T-helper 2 cell treated with Interferon-gamma antibody and Interleukin-4, amounts not matched to agents 100 ng/mL and 5 ng/mL, for 36 hours (primary cell): Measurements from ENCODE around the gene RANBP17. TPM values are rescaled to one million over a fixed set of nuclear protein-coding genes. Genes with fewer than 3 reads are reported as not detected.

Experiments
- intact Hi-C: fragments of 100-400 bp; cut with micrococcal nuclease; formaldehyde crosslinking; loops from one replicate; pipeline ENCODE4 v1.15.1; 2023
- total RNA-seq: library from RNA; stranded (reverse); gene quantifications from 2 replicates; pipeline ENCODE4 v1.2.3, GENCODE V29; 2022

RANBP17 gene
- total RNA-seq, 1 donor from 2014 or later: not detected

DNA sequence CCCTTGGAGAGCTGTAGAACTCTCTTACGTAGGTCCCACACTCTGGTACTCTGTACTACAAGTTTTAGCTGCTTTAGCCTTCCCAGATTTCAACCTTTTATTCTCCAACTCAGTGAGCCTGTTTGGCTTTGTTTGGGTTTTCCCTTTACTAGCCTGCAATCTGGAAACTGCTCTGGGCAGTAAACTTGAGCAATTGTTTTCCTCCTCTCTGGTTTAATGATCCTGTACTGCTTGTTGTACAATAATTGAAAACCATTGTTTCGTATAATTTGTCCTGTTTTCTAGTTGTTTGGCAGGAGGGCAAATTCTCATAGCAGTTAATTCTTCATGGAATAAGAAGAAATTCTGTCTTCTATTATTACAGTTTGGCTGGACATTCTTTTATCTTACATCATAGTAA lies 384.4 kb downstream of the RANBP17 start:
- intact Hi-C loops: no loop called here

DNA sequence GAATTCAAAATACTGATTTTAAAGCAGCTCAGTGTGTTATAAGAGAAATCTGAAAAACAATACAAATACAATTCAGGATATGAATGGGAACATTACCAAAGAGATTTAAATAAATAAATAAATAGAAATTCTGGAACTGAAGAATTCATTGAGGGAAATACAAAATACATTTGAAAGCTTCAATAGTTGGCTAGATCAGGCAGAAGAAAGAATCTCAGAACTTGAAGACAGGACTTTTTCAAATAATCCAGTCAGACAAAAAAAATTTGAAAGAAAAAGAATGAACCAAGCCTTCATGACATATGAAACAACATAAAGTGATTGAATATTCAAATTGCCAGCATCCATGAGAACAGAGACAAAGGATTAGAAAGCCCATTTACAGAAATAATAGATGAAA lies 387.6 kb downstream of the RANBP17 start:
- intact Hi-C loops: no loop called here

DNA sequence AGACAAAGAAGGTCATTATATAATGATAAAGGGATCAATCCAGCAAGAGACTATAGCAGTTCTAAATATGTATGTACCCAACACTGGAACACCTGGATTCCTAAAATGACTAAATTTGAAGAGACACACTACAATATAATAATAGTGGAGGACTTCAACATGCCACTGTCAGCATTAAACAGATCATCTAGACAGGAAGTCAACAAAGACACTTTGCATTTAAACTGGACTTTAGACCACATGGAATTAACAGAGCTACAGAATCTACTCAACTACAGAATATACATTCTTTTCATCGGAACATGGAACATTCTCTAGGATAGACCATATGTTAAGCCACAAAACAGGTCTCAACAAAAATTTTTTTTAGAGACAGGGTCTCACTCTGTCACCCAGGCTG lies 388.9 kb downstream of the RANBP17 start:
- intact Hi-C loops: no loop called here

DNA sequence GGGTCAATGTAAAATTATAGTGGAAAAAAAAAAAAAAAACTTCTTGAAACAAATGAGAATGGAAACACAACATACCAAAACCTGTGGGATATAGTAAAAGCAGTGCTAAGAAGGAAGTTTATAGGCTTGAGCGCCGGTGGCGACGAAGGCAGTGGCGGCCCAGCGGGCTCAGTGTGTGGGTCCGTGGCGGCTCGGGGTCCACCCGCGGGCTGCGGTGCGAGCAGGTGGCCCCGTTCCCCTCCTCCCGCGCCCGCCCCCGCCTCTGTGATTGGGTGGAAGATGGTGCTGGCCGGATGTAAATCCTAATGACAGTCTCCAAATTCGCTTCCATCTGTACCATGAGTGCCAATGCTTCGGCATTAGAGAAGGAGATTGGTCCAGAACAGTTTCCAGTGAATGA lies 389.7 kb downstream of the RANBP17 start:
- intact Hi-C loops: no loop called here

DNA sequence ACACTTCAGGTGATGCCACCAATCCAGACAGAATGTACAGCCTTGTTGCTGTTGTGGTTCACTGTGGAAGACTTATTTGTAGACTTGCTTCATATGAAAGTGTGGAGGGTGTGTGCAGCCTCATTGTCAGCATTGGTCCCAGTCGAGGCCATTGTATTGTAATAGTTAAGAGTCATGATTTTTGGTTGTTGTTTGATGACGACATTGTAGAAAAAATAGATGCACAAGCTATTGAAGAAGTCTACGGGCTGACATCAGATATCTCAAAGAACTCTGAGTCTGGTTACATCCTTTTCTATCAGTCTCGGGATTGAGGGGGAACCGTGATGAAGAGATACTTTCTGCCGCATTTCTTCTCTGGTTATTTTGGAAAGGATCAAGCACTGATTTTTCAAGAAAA lies 390.9 kb downstream of the RANBP17 start:
- intact Hi-C loops: no loop called here

DNA sequence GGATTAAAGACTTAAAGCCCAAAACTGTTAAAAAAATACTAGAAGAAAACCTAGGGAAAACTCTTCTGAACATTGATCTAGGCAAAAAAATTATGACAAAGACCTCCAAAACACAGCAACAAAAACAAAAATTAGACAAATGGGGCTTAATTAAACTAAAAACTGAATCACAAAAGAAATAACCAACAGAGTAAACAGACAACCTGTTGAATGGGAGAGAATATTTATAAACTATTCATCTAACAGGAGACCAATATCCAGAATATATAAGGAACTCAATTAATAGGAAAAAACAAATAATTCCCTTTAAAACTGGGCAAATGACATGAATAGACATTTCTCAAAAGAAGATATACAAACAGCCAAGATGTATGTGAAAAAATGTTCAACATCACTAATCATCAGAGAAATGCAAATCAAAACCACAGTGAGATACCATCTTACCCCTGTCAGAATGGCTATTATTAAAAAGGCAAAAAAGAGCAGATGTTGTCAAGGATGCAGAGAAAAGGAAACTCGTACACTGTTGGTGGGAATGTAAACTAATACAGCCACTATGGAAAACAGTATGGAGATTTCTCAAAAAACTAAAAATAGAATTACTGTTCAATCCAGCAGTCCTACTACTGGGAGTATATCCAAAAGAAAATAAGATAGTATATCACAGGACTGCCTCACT lies 397.1 kb downstream of the RANBP17 start:
- intact Hi-C loops: no loop called here

DNA sequence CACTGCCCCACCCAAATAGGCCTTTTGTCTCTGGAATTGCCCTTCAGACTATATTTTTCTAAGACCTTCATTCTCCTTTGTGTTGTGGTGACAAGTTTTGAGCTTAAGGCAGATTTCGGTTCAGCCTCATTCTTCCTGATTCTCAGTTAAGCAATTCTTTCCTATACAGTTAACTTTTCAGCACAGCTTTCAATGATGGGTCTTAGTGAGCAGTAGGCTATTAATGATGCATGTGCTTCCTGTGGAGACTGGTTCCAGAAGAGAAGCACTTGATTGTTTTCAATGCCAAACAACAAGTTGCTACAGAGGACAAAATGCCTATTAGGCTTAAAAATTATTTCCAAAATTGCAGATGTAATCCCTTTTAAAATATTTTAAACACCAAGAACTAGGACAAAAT lies 399.5 kb downstream of the RANBP17 start:
- intact Hi-C loops: no loop called here

DNA sequence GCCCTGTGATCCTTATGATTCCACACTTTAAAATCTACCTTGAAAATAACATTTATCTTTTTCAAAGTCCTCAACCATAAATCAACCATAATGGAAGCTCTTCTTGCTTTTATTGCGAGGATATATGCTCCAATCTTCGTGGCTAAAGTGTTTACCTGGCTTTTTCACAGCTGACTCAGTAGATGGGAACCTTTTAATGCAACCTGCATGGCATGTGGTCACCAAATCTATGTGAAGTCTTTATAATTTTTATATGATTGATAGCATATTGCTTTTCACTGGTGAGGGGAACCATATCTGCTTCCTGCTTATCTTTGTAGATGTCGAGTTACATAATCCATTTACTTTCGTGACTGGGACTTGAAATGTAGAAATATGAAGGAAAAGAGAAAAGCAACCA lies 400.1 kb downstream of the RANBP17 start:
- intact Hi-C loops: no loop called here

DNA sequence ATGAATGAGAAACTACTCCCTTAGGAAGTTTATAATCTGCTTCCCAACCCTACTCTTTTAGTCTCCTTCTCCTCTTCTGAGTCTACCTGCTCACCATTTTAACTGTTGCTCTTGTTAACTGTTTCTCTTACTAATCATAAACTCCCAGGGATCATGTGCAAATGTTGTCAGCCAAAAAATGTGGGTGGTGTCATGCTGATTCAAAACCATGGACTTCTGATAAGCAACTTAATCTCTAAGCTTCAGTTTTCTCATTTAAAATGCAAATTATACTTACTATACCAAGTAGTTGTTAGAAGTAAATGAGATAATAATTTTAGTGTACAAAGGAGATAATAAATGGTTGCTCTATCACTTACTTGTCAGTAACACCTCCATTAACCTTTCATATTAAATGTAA lies 401.4 kb downstream of the RANBP17 start:
- intact Hi-C loops: no loop called here

DNA sequence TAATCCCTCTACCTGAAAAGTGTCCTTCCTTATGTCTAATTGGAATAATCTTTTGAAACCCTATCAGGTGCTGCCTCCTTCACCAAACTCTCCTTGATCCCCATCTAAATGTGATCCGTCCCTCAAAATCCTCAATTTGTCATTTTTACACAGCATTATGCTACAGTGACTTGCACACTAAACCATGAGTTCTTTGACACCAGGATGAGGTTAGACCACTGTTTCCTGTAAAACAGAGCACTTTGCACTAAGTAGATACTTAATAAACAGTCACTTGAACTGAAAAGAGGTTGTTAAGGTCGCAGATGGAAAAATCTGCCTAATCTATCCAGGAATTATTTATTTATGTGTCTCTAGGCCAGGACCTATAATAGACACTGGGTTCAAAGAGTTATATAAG lies 403.0 kb downstream of the RANBP17 start:
- intact Hi-C loops: no loop called here

DNA sequence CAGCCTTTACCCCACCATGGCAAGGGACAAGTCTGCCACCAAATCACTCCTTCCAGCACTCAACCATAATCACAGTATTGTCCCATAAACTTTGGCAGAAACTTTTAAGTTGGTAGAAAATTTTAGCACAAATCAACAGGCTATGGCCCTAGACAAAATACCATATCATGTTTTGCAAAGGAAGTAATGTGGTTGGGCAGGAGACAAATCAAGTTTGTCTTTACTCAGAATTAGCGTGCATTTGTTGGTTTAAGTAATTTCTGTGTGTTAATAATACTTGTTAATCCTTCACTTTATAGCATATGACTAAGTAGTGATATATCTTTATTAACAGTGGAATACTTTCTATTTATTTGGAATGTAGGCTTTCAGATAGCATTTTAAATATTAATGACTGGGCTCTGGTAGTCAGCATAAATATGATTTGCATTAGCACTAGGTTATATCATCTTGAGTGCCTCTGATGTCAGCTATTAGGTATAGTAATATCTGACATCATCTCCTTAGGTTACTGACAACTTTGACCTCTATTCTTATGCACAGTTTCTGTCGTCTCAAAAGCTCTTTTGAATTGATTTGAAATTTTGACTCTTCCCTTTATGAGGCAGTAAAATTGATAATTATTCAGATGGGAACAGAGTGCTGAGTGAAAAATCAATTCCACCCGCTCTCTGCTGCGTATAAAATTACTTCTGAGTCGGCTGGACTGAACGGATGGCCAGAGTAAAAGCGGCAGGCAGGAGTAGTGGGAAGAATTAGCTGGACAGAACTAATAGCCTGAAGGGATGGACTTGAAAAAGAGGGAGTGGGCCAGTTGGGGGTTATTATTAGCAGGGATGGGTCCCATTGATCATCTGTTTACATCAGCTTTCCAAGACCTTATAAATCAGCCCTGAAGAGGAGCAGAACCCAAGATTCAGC lies 407.1 kb downstream of the RANBP17 start:
- intact Hi-C loops: no loop called here

DNA sequence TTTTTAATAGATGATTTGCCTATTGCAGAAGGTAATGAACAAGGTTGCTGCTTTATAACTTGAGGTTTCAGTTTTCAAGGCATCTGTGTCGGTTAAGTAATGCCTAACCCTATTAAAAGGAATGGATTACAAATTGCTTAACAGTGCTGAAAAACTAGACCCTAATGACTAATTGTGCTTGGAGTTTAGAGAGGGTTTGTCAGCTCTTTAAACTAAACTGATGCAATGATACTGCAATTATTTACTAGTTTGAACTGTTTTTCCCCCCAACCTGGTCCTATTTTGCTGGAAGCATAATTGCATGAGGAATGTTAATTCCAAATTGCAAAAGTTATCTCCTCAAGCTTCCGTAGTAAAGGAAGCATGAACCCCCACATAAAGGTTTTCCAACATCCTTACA lies 407.9 kb downstream of the RANBP17 start:
- intact Hi-C loops: no loop called here

DNA sequence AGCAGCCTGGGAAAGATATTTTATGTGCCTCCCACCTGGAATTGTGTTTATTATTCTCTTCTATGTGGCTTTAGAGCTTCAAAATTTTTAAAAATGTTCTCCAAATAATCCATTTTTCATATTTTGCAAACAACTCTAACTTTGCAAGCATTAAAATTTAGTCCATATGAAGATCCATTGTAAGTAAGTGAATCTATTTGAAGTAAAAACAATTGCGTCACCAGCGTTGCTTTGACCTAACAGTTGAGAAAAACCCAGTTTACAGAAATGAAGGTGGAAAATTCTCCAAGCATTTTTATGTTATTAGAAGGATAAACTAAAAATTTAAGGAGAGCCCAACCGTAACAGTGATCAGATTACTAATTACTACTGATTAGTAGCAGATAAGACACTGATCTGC lies 408.3 kb downstream of the RANBP17 start:
- intact Hi-C loops: no loop called here

DNA sequence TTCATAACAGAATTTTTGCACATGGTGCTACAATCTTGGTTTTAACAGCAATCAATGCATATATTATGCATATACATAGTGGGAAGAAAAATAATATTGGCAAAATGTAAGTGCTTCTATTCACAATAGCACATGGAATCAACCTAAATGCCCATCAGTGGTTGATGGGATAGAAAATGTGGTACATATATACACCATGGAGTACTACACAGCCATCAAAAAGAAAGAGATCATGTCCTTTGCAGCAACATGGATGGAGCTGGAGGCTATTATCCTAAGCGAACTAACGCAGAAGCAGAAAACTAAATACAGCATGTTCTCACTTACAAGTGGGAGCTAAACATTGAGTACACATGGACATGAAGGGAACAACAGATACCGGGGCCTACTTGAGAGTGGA lies 410.0 kb downstream of the RANBP17 start:
- intact Hi-C loops: no loop called here

DNA sequence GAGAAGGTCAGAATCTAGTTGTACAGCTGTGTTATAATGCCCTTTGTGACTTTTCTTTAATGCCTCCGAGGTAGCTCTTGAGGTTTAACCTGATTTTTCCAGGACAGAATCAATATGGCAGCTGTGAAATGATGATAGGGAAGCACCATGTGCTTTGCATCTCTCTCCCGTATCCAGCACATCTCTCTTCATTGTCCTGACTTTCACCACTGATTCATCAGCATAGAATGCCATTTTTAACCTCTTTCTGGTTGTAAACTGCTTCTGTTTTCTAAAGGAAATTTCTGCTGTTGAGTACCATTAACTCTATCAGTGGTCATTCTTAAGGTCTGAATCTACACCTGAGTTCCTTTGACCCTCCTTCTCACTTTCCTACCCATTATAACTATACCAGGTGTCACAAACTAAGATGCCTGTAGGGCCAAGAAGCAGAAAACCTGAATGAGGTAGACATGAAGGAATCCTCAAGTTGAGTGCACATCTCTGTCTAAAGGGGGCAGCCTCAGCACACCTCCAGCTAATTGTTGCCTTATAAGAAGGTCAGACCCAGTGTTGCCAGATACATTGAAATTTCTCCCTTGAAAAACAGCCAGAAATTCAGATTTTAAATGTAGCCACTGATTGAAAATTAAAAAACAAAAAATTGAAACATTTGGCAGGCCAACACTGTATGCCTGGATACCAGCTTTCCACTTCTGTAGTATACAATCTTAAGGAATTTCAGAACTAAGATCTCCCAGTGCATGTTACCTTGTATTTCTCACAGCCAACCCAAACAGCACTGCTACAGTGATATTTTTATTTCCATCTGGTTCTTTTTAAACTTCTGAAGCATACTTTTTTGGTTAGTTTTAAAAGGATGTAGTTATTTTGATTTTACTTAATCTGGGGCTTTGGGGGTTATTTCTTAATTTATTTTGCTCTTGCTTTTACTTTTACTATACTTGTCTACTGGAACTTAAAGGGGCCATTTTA lies 411.5 kb downstream of the RANBP17 start:
- intact Hi-C loops: no loop called here

DNA sequence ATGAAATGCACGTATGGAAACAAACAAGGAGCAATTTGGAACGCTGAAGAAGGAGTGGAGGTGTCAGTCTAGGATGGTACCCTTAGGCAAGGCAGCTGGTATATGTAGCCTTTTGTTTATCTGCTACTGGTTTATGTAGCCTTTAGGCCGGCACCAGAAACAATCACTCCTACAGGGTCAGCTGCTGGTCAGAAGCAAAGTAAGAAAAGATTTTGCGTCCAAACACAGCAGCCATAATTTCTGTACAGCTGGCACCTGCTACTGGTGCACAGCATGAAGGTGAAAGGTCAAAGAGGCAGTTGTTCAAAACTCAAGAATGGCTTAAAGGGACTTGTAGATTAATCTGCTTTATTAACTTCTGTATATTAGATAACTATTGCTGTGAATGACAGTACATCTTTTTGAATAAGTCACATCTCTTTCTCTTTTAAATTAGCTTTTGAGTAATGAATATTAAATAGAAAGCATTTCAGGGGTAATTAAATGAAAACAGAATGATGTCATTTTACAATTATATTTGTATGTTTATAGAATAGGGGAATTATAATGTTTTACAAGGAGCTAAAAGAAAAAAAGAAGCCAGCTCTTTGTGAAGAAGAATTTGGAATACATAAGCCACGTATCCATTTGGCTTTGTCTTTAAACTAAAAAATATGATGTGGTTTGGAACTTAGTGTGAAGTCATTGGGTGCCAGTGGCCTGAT lies 414.2 kb downstream of the RANBP17 start:
- intact Hi-C loops: no loop called here

DNA sequence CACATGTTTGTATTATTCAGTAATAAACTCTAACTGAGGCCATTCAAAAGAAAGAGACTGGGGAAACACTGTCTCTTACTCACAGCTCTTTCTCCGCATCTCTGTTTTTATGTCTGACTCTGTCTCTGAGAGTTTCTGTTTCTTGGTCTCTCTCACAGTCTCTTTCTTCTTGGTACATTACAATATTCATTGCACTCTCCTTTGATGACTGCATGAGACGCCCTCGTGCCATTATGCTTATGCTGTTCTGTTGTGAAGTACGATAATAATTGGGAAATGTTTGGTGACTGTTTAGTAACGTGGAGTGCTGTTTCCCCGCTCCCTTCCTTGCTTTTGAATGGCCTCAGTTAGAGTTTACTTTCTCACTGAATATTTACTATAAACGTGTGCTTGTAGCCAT lies 421.9 kb downstream of the RANBP17 start:
- intact Hi-C loops: no loop called here

DNA sequence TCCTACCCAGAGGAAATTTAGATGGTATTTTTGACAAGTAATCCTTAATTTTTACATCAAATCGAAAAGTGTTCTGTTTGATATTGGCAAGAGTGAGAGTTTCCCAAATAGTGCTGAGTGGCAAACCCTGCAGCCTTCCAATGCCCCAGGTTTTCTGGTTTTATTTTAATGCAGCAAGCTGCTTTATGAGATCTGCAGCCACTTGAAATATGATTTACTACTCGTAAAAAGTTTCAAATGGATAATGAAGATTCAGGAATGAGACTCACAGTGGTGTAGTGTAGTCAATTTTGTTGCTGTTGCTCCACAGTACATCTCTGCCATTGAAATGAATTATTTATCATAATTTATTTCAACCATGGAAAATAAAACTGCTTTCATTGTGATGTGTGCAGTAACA lies 423.6 kb downstream of the RANBP17 start:
- intact Hi-C loops: no loop called here

DNA sequence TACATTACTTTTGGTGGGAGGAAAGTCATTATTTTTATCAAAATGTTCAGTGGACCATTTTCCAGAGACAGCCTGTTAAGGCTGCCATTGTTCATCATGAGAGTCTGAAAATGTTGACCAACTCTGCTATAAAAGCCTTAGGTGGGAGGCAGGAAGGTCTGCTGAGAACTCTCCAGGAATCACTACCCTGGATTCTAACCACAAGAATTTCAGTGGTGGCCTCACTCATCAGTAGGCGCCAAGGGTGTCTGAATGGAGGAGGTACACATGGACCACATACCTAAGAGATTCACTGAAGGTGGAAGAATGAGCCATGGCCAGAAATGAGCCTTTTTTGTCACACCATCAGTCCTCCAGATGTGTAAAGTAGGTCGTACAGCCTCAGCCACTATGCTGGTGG lies 426.2 kb downstream of the RANBP17 start:
- intact Hi-C loops: no loop called here

DNA sequence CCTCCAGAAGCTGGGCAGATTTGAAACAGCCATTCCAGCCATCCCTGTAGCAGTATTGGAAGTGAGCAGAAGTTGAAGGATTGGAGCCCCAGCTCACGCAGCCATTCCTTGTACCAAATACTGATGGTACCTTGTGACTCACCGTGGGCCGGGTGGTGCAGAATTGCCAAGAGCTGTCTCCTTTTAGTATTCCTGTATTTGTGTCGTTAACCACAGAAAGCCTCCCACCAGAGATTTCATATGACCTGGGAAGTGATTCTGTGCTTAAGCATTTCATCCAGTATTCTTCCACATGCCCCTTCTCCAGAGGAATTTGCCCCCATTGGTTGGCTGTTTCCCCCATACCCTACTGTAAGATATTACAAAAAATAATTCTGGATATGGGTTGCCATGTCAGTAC lies 429.6 kb downstream of the RANBP17 start:
- intact Hi-C loops: no loop called here

DNA sequence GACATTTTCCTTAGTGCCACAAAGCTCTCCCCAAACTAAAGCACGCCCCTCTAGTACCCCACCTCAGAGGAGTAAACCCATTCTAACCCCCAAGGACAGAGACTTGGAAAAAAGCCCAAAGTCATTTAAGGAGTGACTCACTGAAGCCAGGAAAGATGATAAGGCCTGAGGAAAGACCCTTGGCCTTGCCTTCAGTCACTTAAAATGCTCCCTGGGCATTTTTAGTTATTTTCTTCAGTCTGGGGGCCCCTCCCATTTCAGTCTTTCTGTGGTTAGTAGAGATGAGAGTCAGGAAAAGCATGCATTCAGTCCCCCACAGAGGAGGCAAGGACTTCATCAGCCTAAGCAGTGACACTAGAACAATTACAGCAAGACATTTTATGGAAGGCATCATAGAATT lies 433.5 kb downstream of the RANBP17 start:
- intact Hi-C loops: no loop called here
